Activated CD4-positive, alpha-beta T cell treated with anti-CD3 and anti-CD28 coated beads, Interleukin-2, amount 50 U/mL, for 4 hours (primary cell): ENCODE measurements around the gene PRAC1.
A peak's percentile ranks its signal among the peaks of the same experiment; 100 is the strongest.

Experiments
- DNase-seq, 2 experiments: peaks; one replicate each; pipeline ENCODE4 v3.0.0-alpha.2; 2020

Gene PRAC1

DNA sequence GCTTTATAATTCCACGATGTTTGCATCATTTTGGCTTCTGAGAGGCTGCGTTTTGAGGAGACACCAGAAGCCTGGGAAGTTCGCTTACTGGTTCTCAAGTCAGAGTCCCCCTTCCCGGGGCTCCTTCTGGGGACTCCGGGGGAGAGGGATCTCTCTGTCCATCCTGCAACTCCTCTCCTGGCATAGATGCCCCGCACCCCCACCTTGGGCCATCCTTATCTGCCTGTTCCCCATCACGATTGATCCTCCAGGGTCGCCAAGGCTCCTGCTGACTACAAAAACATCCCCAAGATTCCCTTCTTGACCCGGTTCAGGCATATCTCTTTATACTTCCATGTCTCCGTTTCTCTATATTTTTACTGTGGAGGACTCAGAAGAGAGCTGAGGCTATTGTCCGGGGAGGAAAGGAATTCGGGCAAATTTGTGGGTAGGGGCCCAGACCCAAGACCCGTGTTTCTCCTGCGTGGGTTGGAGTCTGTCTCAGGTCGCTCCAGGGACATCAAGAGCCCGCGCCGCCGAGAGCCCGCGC is 24.7 kb upstream of the PRAC1 start:
- no peak for DNase-seq

DNA sequence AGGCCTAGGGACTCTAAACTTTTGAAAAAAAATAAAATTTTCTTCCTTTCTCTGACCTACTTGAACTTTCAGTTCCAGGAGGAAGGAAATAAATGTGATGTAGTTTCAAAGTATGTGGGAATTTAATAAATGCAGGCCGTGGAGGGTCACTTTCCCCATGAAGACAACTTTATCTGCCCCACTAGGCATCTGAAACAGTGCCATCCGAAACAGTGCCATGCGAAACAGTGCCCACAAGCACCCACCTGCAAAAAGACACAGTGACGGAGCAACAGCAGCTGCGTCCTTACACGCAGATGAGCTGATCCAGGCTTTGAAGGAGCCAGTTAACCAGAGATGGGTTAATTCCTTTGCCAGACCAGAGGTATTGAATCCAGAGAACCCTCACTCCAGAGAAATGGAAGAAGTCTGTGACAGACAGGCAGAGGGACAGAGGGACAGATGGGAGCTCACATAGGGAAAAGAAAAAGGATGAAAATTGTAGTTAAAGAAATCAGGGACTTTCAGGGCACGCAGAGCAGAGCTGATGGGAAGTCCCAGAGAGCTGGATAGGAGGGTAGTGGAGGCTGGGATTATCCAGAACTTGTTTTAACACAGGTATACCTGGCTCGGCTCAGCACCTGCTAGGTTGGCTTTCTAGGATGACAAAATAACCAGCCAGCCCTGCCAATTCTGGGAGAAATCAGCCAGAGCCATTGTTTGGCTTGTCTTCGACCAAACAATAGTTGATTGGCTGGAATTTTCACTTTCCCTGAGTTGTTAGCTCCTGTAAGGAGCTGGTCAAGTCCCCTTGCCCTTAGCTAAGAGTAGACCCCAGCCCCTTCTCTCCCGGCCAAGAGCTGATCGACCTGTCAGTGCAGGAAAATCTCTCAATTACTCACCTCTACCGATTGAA is 23.3 kb upstream of the PRAC1 start:
- DNase-seq: no peak

DNA sequence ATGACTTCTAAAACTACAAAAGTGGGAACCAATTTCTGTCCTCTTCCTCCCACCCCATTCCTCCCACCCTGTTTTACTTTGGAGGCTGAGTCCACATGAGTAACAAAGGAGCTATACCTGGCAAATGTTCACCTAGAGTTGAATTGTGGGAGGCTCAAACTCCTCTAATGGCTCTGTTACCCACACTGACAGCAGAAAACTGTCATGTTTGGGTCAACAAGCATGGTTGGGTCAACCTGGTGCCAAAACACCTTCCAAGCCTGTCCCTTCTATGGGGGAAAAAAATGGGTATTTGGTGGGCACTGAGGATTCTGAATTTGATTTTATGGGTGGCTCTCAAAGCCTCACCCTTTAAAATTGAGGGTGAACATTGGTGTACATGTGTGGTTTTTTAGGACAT is 18.2 kb upstream of the PRAC1 start:
- no peak for DNase-seq

- no peak for DNase-seq
Measured at GRCh38 chr17:48738803-48739526, 16.6 kb upstream of the PRAC1 start.

GRCh38 chr17:48738424-48738802 is 16.1 kb upstream of the PRAC1 start:
- DNase-seq: no peak

- no peak for DNase-seq
Measured at GRCh38 chr17:48737330-48738043, 15.2 kb upstream of the PRAC1 start.

GRCh38 chr17:48735062-48735351 is 12.7 kb upstream of the PRAC1 start:
- DNase-seq: no peak

DNA sequence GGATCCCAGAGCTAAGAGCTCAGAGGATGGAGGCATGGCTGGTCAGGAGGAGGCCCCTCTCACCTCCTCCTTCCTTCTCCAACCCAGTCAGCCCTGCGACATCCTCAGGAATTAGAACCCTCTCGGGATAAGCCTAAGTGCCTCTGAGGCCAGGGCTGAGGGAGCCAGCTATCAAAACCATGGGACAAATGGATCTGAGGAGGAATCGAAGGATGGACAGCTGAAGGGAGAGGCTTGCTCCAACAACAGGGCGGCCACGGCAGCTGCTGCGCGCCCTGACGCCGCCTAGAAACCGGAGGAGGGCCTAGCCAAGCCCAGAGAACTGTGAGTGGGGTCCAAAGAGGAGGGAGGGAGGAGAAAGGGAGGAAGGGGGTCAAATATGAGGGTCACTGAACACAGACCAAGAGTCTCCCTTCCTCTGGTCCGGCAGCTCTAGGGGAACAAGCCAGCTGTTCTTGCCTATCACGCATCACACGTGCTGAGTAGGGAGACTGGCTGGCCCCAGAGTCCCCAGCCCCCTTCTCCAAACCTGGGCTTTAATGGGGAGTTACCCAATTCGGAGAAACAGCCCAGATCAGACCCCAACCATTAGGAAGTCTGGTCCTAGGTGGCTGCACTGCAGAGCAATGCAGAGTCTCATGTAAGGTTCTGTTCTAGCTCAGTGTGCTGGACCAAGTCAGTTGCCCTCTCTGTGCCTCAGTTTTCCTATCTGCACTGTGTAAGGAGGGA is 12.2 kb upstream of the PRAC1 start:
- DNase-seq: no peak

DNA sequence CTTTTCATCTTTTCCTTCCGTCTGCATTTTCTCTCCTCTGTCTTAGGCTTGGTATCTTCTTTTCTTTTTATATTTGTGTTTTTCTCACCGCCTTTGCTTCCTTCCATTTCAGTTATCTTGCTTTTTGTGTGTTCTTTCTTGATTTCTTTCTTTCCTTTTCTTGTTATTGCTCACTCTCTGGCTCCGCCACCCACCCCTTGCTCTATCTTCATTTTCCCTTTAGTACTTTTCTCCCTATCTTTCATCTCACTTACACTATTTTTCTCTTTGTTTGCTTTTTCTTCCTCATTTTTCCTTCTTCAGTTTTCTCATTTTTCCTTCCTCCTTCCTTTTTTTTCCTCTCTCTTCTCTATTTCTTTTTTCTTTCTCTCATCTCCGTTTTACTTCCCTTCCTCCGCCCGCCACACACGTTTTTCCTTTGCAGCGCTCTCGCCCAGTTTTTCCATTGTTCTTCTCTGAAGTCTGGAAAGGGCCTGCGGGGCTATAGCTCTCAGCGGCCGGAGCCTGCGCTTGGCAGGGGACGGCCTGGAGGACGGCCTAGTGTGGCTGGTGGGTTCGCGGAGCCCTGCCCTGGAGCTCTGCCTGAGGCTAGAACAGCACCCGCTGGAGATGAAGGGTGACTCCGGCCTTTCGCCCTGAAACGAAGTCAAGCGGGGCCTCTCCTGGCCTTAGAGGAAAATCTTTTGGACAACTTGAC is 11.5 kb upstream of the PRAC1 start:
- no peak for DNase-seq

DNA sequence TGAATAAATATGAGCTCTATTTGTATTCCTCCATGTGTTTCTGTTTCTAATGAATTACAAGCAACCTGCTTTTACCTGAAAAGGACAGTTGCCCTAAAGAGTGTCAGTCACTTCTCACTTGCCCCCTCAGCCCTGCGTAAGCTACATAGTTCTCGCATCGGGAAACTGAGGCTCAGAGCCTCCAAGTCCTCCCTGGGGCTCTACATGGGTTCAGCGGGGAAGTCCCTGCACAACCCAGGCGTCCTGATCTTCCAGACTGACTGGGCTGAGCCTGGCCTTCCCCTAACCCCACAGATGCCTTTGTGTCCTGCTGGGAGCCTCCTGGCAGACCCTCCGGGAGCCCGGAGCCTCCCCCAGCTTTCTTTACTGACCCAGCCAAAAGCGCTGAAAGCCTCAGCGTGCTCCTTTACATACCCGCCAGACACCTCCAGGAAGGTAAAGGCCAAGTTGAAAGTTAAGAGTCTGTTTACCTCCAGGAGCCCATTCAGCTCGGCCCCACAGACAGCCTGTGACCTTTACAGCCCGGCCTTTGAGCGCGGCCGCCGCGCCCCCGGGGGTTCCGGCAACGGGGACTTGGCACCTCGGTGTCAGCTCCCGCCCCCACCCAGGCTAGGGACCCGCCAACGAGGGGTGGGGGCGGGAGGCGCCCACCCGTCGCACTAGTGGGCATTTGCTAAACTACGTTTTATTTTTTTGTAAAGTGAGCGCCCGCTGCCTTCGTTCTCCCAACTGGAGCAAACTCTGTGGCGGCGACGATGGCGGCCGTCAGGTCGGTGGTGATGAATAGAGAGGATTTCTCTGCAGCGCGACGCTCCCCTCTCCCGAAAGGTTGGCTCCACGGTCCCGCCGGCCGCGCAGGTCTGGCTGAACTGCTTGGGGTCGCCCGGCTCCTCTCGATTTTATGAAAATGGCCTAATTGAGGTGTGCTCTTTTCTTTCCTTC is 10.6 kb upstream of the PRAC1 start:
- DNase-seq: no peak

DNA sequence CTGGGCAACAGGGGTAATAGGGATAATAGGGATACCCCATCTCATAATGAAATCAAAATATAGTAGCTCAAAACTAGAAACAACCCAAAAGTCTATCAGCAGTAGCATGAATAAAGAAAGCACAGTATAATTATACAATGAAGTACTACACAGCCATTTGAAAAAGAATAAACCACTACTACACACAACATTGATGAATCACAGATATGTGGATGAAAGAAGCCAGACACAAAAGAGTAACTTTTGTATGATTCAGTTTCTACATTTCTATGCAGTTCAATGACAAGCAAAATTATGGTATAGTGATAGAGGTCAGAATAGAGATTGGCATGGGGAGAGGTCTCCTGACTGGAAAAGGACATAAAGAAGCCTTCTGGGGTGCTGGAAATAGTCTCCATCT is 9.0 kb upstream of the PRAC1 start:
- no peak for DNase-seq

DNA sequence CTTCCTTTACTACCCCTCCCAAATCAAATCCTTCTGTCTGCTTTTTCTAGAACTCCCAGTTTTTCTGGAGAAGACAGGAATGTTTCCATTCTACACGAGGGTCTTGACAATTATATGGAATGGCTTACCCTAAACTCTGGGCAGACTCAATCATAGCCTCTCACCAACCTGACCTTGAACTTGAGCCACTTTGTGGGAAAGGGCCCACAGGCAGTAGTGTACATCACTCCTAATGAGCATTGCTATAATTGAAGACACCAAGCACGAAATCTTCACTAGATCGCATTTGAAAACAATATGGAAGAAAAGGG is 7.9 kb upstream of the PRAC1 start:
- DNase-seq: no peak

- DNase-seq: no peak
Measured at GRCh38 chr17:48729335-48730239, 7.3 kb upstream of the PRAC1 start.

GRCh38 chr17:48728232-48729231 is 6.2 kb upstream of the PRAC1 start, which contains the start of gene HOXB13:
Gene HOXB13, minus strand, starts transcription at chr17:48728750. Its CDS starts 157 bp downstream, at chr17:48728593.
- peak in 1 of 2 experiments; percentile 34 for DNase-seq

- no peak for DNase-seq
Measured at GRCh38 chr17:48727415-48728175, 5.3 kb upstream of the PRAC1 start.

GRCh38 chr17:48726916-48727286 is 4.6 kb upstream of the PRAC1 start:
- no peak for DNase-seq

- DNase-seq: no peak
Measured at GRCh38 chr17:48726114-48726915, 4.0 kb upstream of the PRAC1 start.
